HFFc6 (cell line): ENCODE data around the gene RPUSD4. TPM values are rescaled to one million over a fixed set of nuclear protein-coding genes. Genes with fewer than 3 reads are reported as not detected.

Experiments used
- DNase-seq: peaks from one replicate; pipeline ENCODE4 v3.0.0-alpha.2; 2018
- H3K27ac Mint-ChIP-seq: 2 replicates; pipeline ENCODE4 v1.8.0; 2020; ENCODE audit warnings: mild to moderate bottlenecking, mixed read lengths
- H3K27me3 Mint-ChIP-seq: 2 replicates; pipeline ENCODE4 v1.8.0; 2021; ENCODE audit warnings: mild to moderate bottlenecking, moderate library complexity, mixed read lengths; ENCODE audit not compliant: insufficient read depth
- H3K36me3 Mint-ChIP-seq: 2 replicates; pipeline ENCODE4 v1.8.0; 2021; ENCODE audit warnings: low read depth, mixed read lengths
- H3K4me1 Mint-ChIP-seq: 2 replicates; pipeline ENCODE4 v1.8.0; 2020; ENCODE audit warnings: low read depth, mixed read lengths
- H3K4me3 Mint-ChIP-seq: 2 replicates; pipeline ENCODE4 v1.8.0; 2020; ENCODE audit warnings: mild to moderate bottlenecking, moderate library complexity, mixed read lengths
- H3K9me3 Mint-ChIP-seq: 2 replicates; pipeline ENCODE4 v1.8.0; 2020; ENCODE audit warnings: mild to moderate bottlenecking, mixed read lengths
- CTCF ChIP-seq: fragments of 200-600 bp; sonication (generic); IDR thresholded peaks from 2 replicates; pipeline ENCODE4 v1.5.0; 2021; ENCODE audit warnings: antibody characterized with exemption, mild to moderate bottlenecking
- total RNA-seq, 6 experiments: library from RNA; stranded (reverse); fragmentation: NEBNext Ultra II Directional; extraction: Animal tissue kit (Norgen Biotek cat#: 25700); gene quantifications; 2 replicates in 1 of 6; 3 replicates in 5 of 6; pipeline ENCODE4 v1.2.3, GENCODE V29; 2021

The RPUSD4 gene
- total RNA-seq, 6 experiments from 2014 or later, result 18.8 to 20.9 (median 19.6) TPM

- H3K4me1 Mint-ChIP-seq, result peaks cover 11% of the 10 kb centered on the region
- H3K27me3 Mint-ChIP-seq, result peaks cover 16% of the 10 kb centered on the region
- no peak for TF ChIP-seq CTCF
- H3K36me3 Mint-ChIP-seq, result no peaks in the 10 kb centered on the region
- H3K9me3 Mint-ChIP-seq, result no peaks in the 10 kb centered on the region
- DNase-seq, result no peak
- H3K4me3 Mint-ChIP-seq, result no peak overlapping the region
- H3K27ac Mint-ChIP-seq, result no peak overlapping the region
These were observed 51.0 kb downstream of the RPUSD4 start for GRCh38 chr11:126160345-126161022.

- Mint-ChIP-seq H3K4me3 (no peak overlapping the region), H3K27me3 (peaks cover 14% of the 10 kb centered on the region), H3K9me3 (no peaks in the 10 kb centered on the region), H3K27ac (no peak overlapping the region), H3K36me3 (no peaks in the 10 kb centered on the region), H3K4me1 (peaks cover 11% of the 10 kb centered on the region)
- TF ChIP-seq CTCF, result no peak
- no peak for DNase-seq
These were observed 51.6 kb downstream of the RPUSD4 start for GRCh38 chr11:126159719-126160344.

GRCh38 chr11:126158054-126158791, 53.2 kb downstream of the RPUSD4 start:
- Mint-ChIP-seq H3K36me3 (no peaks in the 10 kb centered on the region), H3K4me1 (peaks cover 12% of the 10 kb centered on the region), H3K27ac (no peak overlapping the region), H3K27me3 (peaks cover 17% of the 10 kb centered on the region), H3K4me3 (no peak overlapping the region), H3K9me3 (no peaks in the 10 kb centered on the region)
- no peak for TF ChIP-seq CTCF
- DNase-seq, result no peak

GRCh38 chr11:126157326-126158030, 54.0 kb downstream of the RPUSD4 start:
- no peak for TF ChIP-seq CTCF
- peaks cover 6% of the 10 kb centered on the region; the same call in 1 of the 2 replicates for H3K4me1 Mint-ChIP-seq
- H3K4me3 Mint-ChIP-seq, result no peak overlapping the region
- H3K36me3 Mint-ChIP-seq, result no peaks in the 10 kb centered on the region
- no peak for DNase-seq
- H3K27ac Mint-ChIP-seq, result no peak overlapping the region
- no peaks in the 10 kb centered on the region for H3K9me3 Mint-ChIP-seq
- H3K27me3 Mint-ChIP-seq, result peaks cover 20% of the 10 kb centered on the region

GRCh38 chr11:126156814-126157213, 54.6 kb downstream of the RPUSD4 start:
- H3K27me3 Mint-ChIP-seq, result peaks cover 20% of the 10 kb centered on the region
- H3K9me3 Mint-ChIP-seq, result peaks cover 5% of the 10 kb centered on the region
- TF ChIP-seq CTCF, result no peak
- DNase-seq, result no peak
- H3K4me1 Mint-ChIP-seq, result 0 out of 2 replicates have a peak, but pooled peaks cover 6% of the 10 kb centered on the region
- no peak overlapping the region for H3K27ac Mint-ChIP-seq
- peaks cover 5% of the 10 kb centered on the region; the same call in 1 of the 2 replicates for H3K36me3 Mint-ChIP-seq
- H3K4me3 Mint-ChIP-seq, result no peak overlapping the region
